ENCODE measurements around the gene KRT72. TPM values are rescaled to one million over a fixed set of nuclear protein-coding genes. Genes with fewer than 3 reads are reported as not detected.

KRT72 gene
- total RNA-seq, 1 experiment from 2014 or later: 0.17 TPM

GRCh38 chr12:52558781-52559445 lies 42.4 kb downstream of the KRT72 start:
- DNase-seq (ENCODE audit: low read depth, low spot score): no peak
- H3K27ac ChIP-seq (ENCODE audit: low read depth, low read length): no peak overlapping the region
- no peak overlapping the region for H3K4me2 ChIP-seq (ENCODE audit: low read length)
- no peaks in the 10 kb centered on the region for H3K36me3 ChIP-seq (ENCODE audit: control insufficient read depth in 1 of 2, insufficient read depth in 2 of 2, low read length in 2 of 2)
- no peaks in the 10 kb centered on the region for H3K4me1 ChIP-seq (ENCODE audit: control insufficient read depth in 1 of 2, insufficient read depth in 2 of 2, low read length in 2 of 2)
- H2AFZ ChIP-seq (ENCODE audit: low read depth, low read length, poor library complexity, severe bottlenecking): no peak overlapping the region
- intact Hi-C loops (cut with micrococcal nuclease): no loop called here
- no peaks in the 10 kb centered on the region for H4K20me1 ChIP-seq (ENCODE audit: insufficient read depth)
- CTCF ChIA-PET: no interaction called here
- TF ChIP-seq, protein P1, sequence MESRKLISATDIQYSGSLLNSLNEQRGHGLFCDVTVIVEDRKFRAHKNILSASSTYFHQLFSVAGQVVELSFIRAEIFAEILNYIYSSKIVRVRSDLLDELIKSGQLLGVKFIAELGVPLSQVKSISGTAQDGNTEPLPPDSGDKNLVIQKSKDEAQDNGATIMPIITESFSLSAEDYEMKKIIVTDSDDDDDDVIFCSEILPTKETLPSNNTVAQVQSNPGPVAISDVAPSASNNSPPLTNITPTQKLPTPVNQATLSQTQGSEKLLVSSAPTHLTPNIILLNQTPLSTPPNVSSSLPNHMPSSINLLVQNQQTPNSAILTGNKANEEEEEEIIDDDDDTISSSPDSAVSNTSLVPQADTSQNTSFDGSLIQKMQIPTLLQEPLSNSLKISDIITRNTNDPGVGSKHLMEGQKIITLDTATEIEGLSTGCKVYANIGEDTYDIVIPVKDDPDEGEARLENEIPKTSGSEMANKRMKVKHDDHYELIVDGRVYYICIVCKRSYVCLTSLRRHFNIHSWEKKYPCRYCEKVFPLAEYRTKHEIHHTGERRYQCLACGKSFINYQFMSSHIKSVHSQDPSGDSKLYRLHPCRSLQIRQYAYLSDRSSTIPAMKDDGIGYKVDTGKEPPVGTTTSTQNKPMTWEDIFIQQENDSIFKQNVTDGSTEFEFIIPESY (IDR thresholded peaks at IDR 0.05; ENCODE audit: extremely low read depth, insufficient replicate concordance, low read length): no peak
- no peak for TF ChIP-seq TCF7L2 (IDR thresholded peaks at IDR 0.05; ENCODE audit: borderline replicate concordance, extremely low read depth, insufficient read depth, insufficient read length)
- TF ChIP-seq, protein P2, sequence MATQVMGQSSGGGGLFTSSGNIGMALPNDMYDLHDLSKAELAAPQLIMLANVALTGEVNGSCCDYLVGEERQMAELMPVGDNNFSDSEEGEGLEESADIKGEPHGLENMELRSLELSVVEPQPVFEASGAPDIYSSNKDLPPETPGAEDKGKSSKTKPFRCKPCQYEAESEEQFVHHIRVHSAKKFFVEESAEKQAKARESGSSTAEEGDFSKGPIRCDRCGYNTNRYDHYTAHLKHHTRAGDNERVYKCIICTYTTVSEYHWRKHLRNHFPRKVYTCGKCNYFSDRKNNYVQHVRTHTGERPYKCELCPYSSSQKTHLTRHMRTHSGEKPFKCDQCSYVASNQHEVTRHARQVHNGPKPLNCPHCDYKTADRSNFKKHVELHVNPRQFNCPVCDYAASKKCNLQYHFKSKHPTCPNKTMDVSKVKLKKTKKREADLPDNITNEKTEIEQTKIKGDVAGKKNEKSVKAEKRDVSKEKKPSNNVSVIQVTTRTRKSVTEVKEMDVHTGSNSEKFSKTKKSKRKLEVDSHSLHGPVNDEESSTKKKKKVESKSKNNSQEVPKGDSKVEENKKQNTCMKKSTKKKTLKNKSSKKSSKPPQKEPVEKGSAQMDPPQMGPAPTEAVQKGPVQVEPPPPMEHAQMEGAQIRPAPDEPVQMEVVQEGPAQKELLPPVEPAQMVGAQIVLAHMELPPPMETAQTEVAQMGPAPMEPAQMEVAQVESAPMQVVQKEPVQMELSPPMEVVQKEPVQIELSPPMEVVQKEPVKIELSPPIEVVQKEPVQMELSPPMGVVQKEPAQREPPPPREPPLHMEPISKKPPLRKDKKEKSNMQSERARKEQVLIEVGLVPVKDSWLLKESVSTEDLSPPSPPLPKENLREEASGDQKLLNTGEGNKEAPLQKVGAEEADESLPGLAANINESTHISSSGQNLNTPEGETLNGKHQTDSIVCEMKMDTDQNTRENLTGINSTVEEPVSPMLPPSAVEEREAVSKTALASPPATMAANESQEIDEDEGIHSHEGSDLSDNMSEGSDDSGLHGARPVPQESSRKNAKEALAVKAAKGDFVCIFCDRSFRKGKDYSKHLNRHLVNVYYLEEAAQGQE (IDR thresholded peaks at IDR 0.05; ENCODE audit: low read depth): no peak
- no peak for TF ChIP-seq POLR2A (IDR thresholded peaks at IDR 0.05; ENCODE audit: borderline replicate concordance, extremely low read depth, insufficient read depth, insufficient read length)
- TF ChIP-seq SIN3A (IDR thresholded peaks at IDR 0.05; ENCODE audit: low read depth): no peak
- no peaks in the 10 kb centered on the region for H3K9me3 ChIP-seq (ENCODE audit: control insufficient read depth in 1 of 2, insufficient read depth in 1 of 2, low read depth in 1 of 2, low read length in 2 of 2)
- no peaks in the 10 kb centered on the region for H3K79me2 ChIP-seq (ENCODE audit: insufficient read depth, low read length)
- no TSS peak for BruUV-seq (replicated peaks)
- no peak overlapping the region for H3K4me3 ChIP-seq (replicated peaks in 1 of 2; ENCODE audit: low read depth in 1 of 2, low read length in 2 of 2)
- POLR2A ChIA-PET: no interaction called here
- ATAC-seq: no peak
- no peaks in the 10 kb centered on the region for H3K27me3 ChIP-seq (ENCODE audit: insufficient read depth, low read length)
- H3K9me2 ChIP-seq (ENCODE audit: insufficient read depth): no peaks in the 10 kb centered on the region
- H3K9ac ChIP-seq (ENCODE audit: low read length): no peak overlapping the region
- RAD21 ChIA-PET (ENCODE audit: low non-redundant PET in 1 of 2, low total read pairs in 2 of 2, uncharacterized antibody in 2 of 2, unreplicated experiment in 2 of 2): no interaction called here

All from HCT116 (cell line).